ENCODE results near the gene AKR1B15.

- no peak for TF ChIP-seq CTCF (conservative IDR thresholded peaks at IDR 0.05)
- TF ChIP-seq ZFX (IDR thresholded peaks at IDR 0.05): no peak
Observed at GRCh38 chr7:134622303-134622995, 73.5 kb downstream of the AKR1B15 start.

Measured in C4-2B (cell line).